HepG2 (cell line): Measurements from ENCODE around the gene PC. TPM values are rescaled to one million over a fixed set of nuclear protein-coding genes. Genes with fewer than 3 reads are reported as not detected.

ENCODE experiments used
- ATF3 ChIP-seq: sonication (generic); formaldehyde crosslinking; IDR thresholded peaks from 2 replicates; pipeline ENCODE4 v1.4.0; 2020; ENCODE audit warnings: missing genetic modification reagents
- CEBPB ChIP-seq: IDR thresholded peaks from 2 replicates; pipeline ENCODE4 v1.6.1; 2011; ENCODE audit warnings: low read depth, low read length, improper control_type of control experiment, borderline replicate concordance
- HOXA3 ChIP-seq: sonication (generic); formaldehyde crosslinking; IDR thresholded peaks from 2 replicates; pipeline ENCODE4 v1.5.0; 2020; ENCODE audit warnings: missing genetic modification reagents
- IRX3 ChIP-seq: sonication (generic); formaldehyde crosslinking; IDR thresholded peaks from 2 replicates; pipeline ENCODE4 v1.8.1; 2023; ENCODE audit warnings: mild to moderate bottlenecking, low read depth, missing genetic modification reagents, borderline replicate concordance
- KLF9 ChIP-seq: IDR thresholded peaks from 2 replicates; pipeline ENCODE4 v1.6.1; 2016; ENCODE audit warnings: low read depth
- PAX8 ChIP-seq: sonication (generic); formaldehyde crosslinking; IDR thresholded peaks from 2 replicates; pipeline ENCODE4 v1.8.0; 2022; ENCODE audit warnings: mild to moderate bottlenecking, missing genetic modification reagents, borderline replicate concordance
- REXO4 ChIP-seq: sonication (generic); formaldehyde crosslinking; IDR thresholded peaks from 2 replicates; pipeline ENCODE4 v1.8.0; 2022; ENCODE audit warnings: missing genetic modification reagents, mild to moderate bottlenecking, borderline replicate concordance
- SOX6 ChIP-seq, 2 experiments: fragments of 450-650 bp in 1 of 2; sonication (generic) in 1 of 2; formaldehyde crosslinking in 1 of 2; IDR thresholded peaks; 2 replicates each; pipeline versions ENCODE4 v1.4.0 to v1.6.1; 2017 to 2020; ENCODE audit warnings: antibody characterized with exemption in 1 of 2, mild to moderate bottlenecking in 1 of 2, missing genetic modification reagents in 1 of 2
- UBTF ChIP-seq: sonication (generic); formaldehyde crosslinking; IDR thresholded peaks from 2 replicates; pipeline ENCODE4 v1.4.0; 2020; ENCODE audit warnings: mild to moderate bottlenecking, missing genetic modification reagents
- YEATS4 ChIP-seq: sonication (generic); formaldehyde crosslinking; IDR thresholded peaks from 2 replicates; pipeline ENCODE4 v1.4.0; 2020; ENCODE audit warnings: missing genetic modification reagents, borderline replicate concordance
- ZC3H4 ChIP-seq: sonication (generic); formaldehyde crosslinking; IDR thresholded peaks from 2 replicates; pipeline ENCODE4 v1.4.0; 2020; ENCODE audit warnings: missing genetic modification reagents, borderline replicate concordance
- ZHX1 ChIP-seq: sonication (generic); formaldehyde crosslinking; IDR thresholded peaks from 2 replicates; pipeline ENCODE4 v1.8.1; 2022; ENCODE audit warnings: low read depth, mild to moderate bottlenecking, missing genetic modification reagents
- ZIK1 ChIP-seq: sonication (generic); formaldehyde crosslinking; IDR thresholded peaks from 2 replicates; pipeline ENCODE4 v1.5.0; 2020; ENCODE audit warnings: mild to moderate bottlenecking, low read depth, missing genetic modification reagents, borderline replicate concordance
- ZNF143 ChIP-seq: sonication (generic); formaldehyde crosslinking; IDR thresholded peaks from 2 replicates; pipeline ENCODE4 v1.4.0; 2020; ENCODE audit warnings: missing genetic modification reagents
- ZNF547 ChIP-seq: sonication (generic); formaldehyde crosslinking; IDR thresholded peaks from 2 replicates; pipeline ENCODE4 v1.5.1; 2020; ENCODE audit warnings: mild to moderate bottlenecking, missing genetic modification reagents
- ZNF691 ChIP-seq: sonication (generic); formaldehyde crosslinking; IDR thresholded peaks from 2 replicates; pipeline ENCODE4 v1.4.0; 2020; ENCODE audit warnings: missing genetic modification reagents, low read depth, mild to moderate bottlenecking, borderline replicate concordance
- ZNF770 ChIP-seq: sonication (generic); formaldehyde crosslinking; IDR thresholded peaks from 2 replicates; pipeline ENCODE4 v1.5.0; 2020; ENCODE audit warnings: mild to moderate bottlenecking, missing genetic modification reagents
- ZNF773 ChIP-seq: sonication (generic); formaldehyde crosslinking; IDR thresholded peaks from 2 replicates; pipeline ENCODE4 v1.4.0; 2020; ENCODE audit warnings: missing genetic modification reagents, borderline replicate concordance
- polyA plus RNA-seq, 8 experiments: library from polyadenylated mRNA; depleted of rRNA in 3 of 8; stranded (reverse) in 7 of 8; unstranded in 1 of 8; fragments of >200 nt; fragmentation: Illumina TruSeq in 4 of 8; extraction: Trizol in 4 of 8; gene quantifications; 2 replicates each; pipeline versions ENCODE4 v1.2.1 to v1.2.3, GENCODE V29; 2011 to 2016; ENCODE audit warnings: low read depth in 4 of 8, missing spikeins in 1 of 8, mixed read lengths in 1 of 8; ENCODE audit not compliant: insufficient read depth in 1 of 8
- total RNA-seq, 5 experiments: library from RNA; depleted of rRNA; stranded (reverse); fragments of >200 nt; fragmentation: Illumina TruSeq; extraction: Trizol; gene quantifications; 2 replicates each; pipeline ENCODE4 v1.2.3, GENCODE V29; 2016; ENCODE audit warnings: low read depth in 1 of 5

The PC gene
- total and polyA plus RNA-seq, 2 of the 13 experiments (the other 11 are each of a cell fraction or from before 2014, with no cell fraction given), result 29.0 to 39.0 TPM

GRCh38 chr11:66958232-66958955 is at the start of gene PC (continued):
- TF ChIP-seq UBTF (CRISPR knock-in tag), result peak; percentile 43
- no peak for TF ChIP-seq CEBPB
- TF ChIP-seq ZNF691 (CRISPR knock-in tag), result 0 out of 2 replicates have a peak, but pooled peaks have one; percentile 45
- TF ChIP-seq KLF9 (CRISPR knock-in tag), result 0 out of 2 replicates have a peak, but pooled peaks have one; percentile 59
- TF ChIP-seq PAX8 (CRISPR knock-in tag), result no peak
- peak; percentile 80; the same call in 1 of the 2 replicates for TF ChIP-seq IRX3 (CRISPR knock-in tag)
- TF ChIP-seq SOX6 (IDR thresholded peaks at IDR 0.05), result no peak
- TF ChIP-seq SOX6 (CRISPR knock-in tag; IDR thresholded peaks at IDR 0.05), result peak; percentile 83
- TF ChIP-seq REXO4 (CRISPR knock-in tag), result peak; percentile 82; the same call in 1 of the 2 replicates
- peak; percentile 35; the same call in 1 of the 2 replicates for TF ChIP-seq ATF3 (CRISPR knock-in tag)
- TF ChIP-seq ZC3H4, result no peak
- peak; percentile 60 for TF ChIP-seq HOXA3
- TF ChIP-seq ZHX1 (CRISPR knock-in tag), result peak; percentile 74; the same call in 1 of the 2 replicates
- TF ChIP-seq YEATS4 (CRISPR knock-in tag), result peak; percentile 79
- peak; percentile 93 for TF ChIP-seq ZNF770
- peak; percentile 66 for TF ChIP-seq ZIK1 (CRISPR knock-in tag)
- TF ChIP-seq ZNF773 (CRISPR knock-in tag), result no peak
- no peak for TF ChIP-seq ZNF143 (CRISPR knock-in tag)
- TF ChIP-seq ZNF547 (CRISPR knock-in tag), result peak; percentile 88
